ENCODE measurements around the gene SCARB1.

DNA sequence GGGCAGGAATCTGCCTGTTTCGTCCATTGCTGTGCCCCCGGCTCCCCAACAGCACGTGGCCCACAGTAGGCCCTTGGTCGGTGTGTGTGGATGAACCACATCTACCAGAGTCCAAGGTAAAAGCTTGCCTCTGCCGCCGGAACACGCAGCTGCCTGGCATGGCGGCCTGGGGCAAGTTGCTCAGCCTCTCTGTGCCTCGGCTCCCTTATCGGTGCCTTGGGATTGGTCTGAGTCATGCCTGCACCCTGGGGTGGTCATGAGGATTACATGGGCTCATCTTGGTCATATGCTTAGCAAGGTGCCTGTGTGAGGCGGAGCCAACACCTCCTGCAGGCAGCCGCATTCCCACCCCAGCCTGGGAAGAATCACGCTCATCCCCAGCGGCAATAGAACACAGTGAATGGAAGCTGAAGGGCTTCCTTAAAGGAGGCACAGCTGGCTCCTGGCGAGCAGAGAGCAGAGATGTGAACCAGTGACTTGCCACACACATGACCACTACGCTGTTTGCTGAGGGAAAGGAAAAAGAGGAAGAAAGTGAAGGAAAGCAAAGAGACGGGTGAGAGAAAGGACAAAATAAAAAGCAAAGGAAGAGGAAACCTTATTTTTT is 5.5 kb upstream of the SCARB1 start:
- TF ChIP-seq POLR2AphosphoS5 (IDR thresholded peaks at IDR 0.05; ENCODE audit: low read depth): no peak
- no peak for TF ChIP-seq CTCF (conservative IDR thresholded peaks at IDR 0.05; ENCODE audit: low read depth in 2 of 2)
- TF ChIP-seq EZH2 (IDR thresholded peaks at IDR 0.05; ENCODE audit: low read depth, unreplicated experiment): no peak

All from GM23338 (cell line).